Body of pancreas (tissue), 4 donors: Measurements from ENCODE around the gene LRRC27. TPM values are rescaled to one million over a fixed set of nuclear protein-coding genes. Genes with fewer than 3 reads are reported as not detected.

ENCODE experiments used
- ATAC-seq: fragments of 150-250 bp; one replicate; pipeline ENCODE4 v1.9.1; 2016
- DNase-seq, 4 donors: peaks; one replicate each; pipeline ENCODE4 v3.0.0-alpha.2; 2019
- H3K27ac ChIP-seq, 4 donors: fragments of 200-600 bp; sonication (generic); 1 replicate in 3 of 4; 2 replicates in 1 of 4; pipeline versions ENCODE4 v1.5.1 to v1.6.1; 2016 to 2019; ENCODE audit warnings: mild to moderate bottlenecking in 1 of 4, mixed read lengths in 1 of 4, moderate library complexity in 1 of 4
- H3K27me3 ChIP-seq, 2 donors: fragments of 200-600 bp; sonication (generic); one replicate each; pipeline ENCODE4 v1.6.0; 2016; ENCODE audit warnings: mild to moderate bottlenecking in 1 of 2
- H3K36me3 ChIP-seq, 2 donors: fragments of 200-600 bp; sonication (generic); replicated peaks in 1 of 2; 2 replicates each; pipeline ENCODE4 v1.5.1; 2016; ENCODE audit warnings: low read depth in 2 of 2; ENCODE audit not compliant: insufficient read depth in 1 of 2
- H3K4me1 ChIP-seq: fragments of 200-600 bp; sonication (generic); one replicate; pipeline ENCODE4 v1.6.0; 2016
- H3K4me3 ChIP-seq, 2 donors: fragments of 200-600 bp; sonication (generic); 1 replicate in 1 of 2; 2 replicates in 1 of 2; pipeline ENCODE4 v1.5.1; 2016 to 2019
- H3K9me3 ChIP-seq, 3 donors: fragments of 200-600 bp; sonication (generic); 1 replicate in 2 of 3; 2 replicates in 1 of 3; pipeline ENCODE4 v1.5.1; 2016
- CTCF ChIP-seq, 7 experiments: fragments of 450-650 bp in 4 of 7; fragments of 200-600 bp in 3 of 7; sonication (generic) in 3 of 7; IDR thresholded peaks; one replicate each; pipeline ENCODE4 v1.5.1; 2016 to 2019; ENCODE audit warnings: antibody characterized with exemption in 7 of 7
- POLR2A ChIP-seq, 3 donors: fragments of 450-650 bp; IDR thresholded peaks; one replicate each; pipeline ENCODE4 v1.6.1; 2016; ENCODE audit warnings: antibody characterized with exemption in 3 of 3, mild to moderate bottlenecking in 2 of 3
- WGBS, 2 donors: methylation state at CpG; one replicate each; pipeline ENCODE4 v1.1.5; 2017; 5-methylcytosine and 5-hydroxymethylcytosine counted together
- intact Hi-C: fragments of 100-400 bp; cut with DNase I; formaldehyde crosslinking; loops from one replicate; pipeline ENCODE4 v1.15.1; 2023
- total RNA-seq, 2 donors: library from RNA; depleted of rRNA; stranded (reverse); fragments of >200 nt; gene quantifications; one replicate each; pipeline ENCODE4 v1.1.0, GENCODE V29; 2016

Gene LRRC27
- total RNA-seq, 2 donors from 2014 or later = 6.5 to 24.7 TPM

GRCh38 chr10:132406181-132406580 lies 74.2 kb downstream of the LRRC27 start:
- TF ChIP-seq CTCF (IDR thresholded peaks at IDR 0.05) (no peak), POLR2A (IDR thresholded peaks at IDR 0.05) (no peak)
- H3K27ac ChIP-seq = peak overlapping the region; percentile 98 to 99 (median 98)
- no peak overlapping the region for H3K4me3 ChIP-seq
- H3K4me1 ChIP-seq = peaks cover 96% of the 10 kb centered on the region
- intact Hi-C loops = no loop called here
- H3K36me3 ChIP-seq = no peaks in the 10 kb centered on the region
- 73 to 92% methylated on average over 10 to 16 of the region's 17 CpGs for WGBS, 2 donors
- H3K9me3 ChIP-seq = no peaks in the 10 kb centered on the region
- ATAC-seq (no peak), DNase-seq (no peak)
- no peaks in the 10 kb centered on the region for H3K27me3 ChIP-seq

- Histone ChIP-seq H3K36me3 (no peaks in the 10 kb centered on the region), H3K4me3 (no peak overlapping the region), H3K27ac (peak overlapping the region; percentile 98 to 99 (median 98)), H3K27me3 (no peaks in the 10 kb centered on the region), H3K9me3 (no peaks in the 10 kb centered on the region), H3K4me1 (peaks cover 96% of the 10 kb centered on the region)
- intact Hi-C loops = no loop called here
- TF ChIP-seq POLR2A (IDR thresholded peaks at IDR 0.05) = no peak
- TF ChIP-seq CTCF (IDR thresholded peaks at IDR 0.05) = no peak
- no peak for ATAC-seq
- peak in 2 of 4 donors; percentile 16 to 29 for DNase-seq
- WGBS, 2 donors = 38 to 41% methylated on average over 10 to 15 of the region's 16 CpGs
These were observed 74.8 kb downstream of the LRRC27 start for GRCh38 chr10:132406750-132407149.

- Histone ChIP-seq H3K27ac (peak overlapping the region; percentile 98 to 99 (median 98)), H3K9me3 (no peaks in the 10 kb centered on the region), H3K36me3 (no peaks in the 10 kb centered on the region), H3K4me1 (peaks cover 96% of the 10 kb centered on the region), H3K27me3 (no peaks in the 10 kb centered on the region), H3K4me3 (no peak overlapping the region)
- TF ChIP-seq POLR2A (IDR thresholded peaks at IDR 0.05) = no peak
- TF ChIP-seq CTCF (IDR thresholded peaks at IDR 0.05) = no peak
- whole genome bisulfite sequencing, 2 donors = 9 to 67% methylated on average over 1 to 11 of the region's 12 CpGs
- intact Hi-C loops = no loop called here
- ATAC-seq (peak; percentile 70), DNase-seq (peak; percentile 97 to 99 (median 98))
These were observed 75.3 kb downstream of the LRRC27 start for GRCh38 chr10:132407243-132407746.

- Histone ChIP-seq H3K4me1 (peaks cover 96% of the 10 kb centered on the region), H3K27ac (peak overlapping the region; percentile 98 to 99 (median 98)), H3K36me3 (no peaks in the 10 kb centered on the region), H3K9me3 (no peaks in the 10 kb centered on the region), H3K4me3 (no peak overlapping the region), H3K27me3 (no peaks in the 10 kb centered on the region)
- intact Hi-C loops = no loop called here
- peak; percentile 93 to 97 (median 95) for DNase-seq
- peak; percentile 56 to 85 (median 83) for TF ChIP-seq POLR2A (IDR thresholded peaks at IDR 0.05)
- TF ChIP-seq CTCF (IDR thresholded peaks at IDR 0.05) = peak in 1 of 7 experiments; percentile 11
- ATAC-seq = peak; percentile 77
- WGBS, 2 donors = 4% methylated on average over 17 of the region's 17 CpGs; no CpG with 5 or more reads in 1 of the 2 donors
These were observed 75.9 kb downstream of the LRRC27 start for GRCh38 chr10:132407846-132408278.

- Histone ChIP-seq H3K27ac (peak overlapping the region; percentile 98 to 99 (median 98)), H3K27me3 (no peaks in the 10 kb centered on the region), H3K4me3 (no peak overlapping the region), H3K4me1 (peaks cover 96% of the 10 kb centered on the region), H3K9me3 (no peaks in the 10 kb centered on the region), H3K36me3 (no peaks in the 10 kb centered on the region)
- intact Hi-C loops = no loop called here
- TF ChIP-seq POLR2A (IDR thresholded peaks at IDR 0.05) (no peak), CTCF (IDR thresholded peaks at IDR 0.05) (no peak)
- DNase-seq = peak; percentile 48 to 69 (median 56)
- no peak for ATAC-seq
- 2 to 10% methylated on average over 9 to 20 of the region's 20 CpGs for WGBS, 2 donors
These were observed 76.4 kb downstream of the LRRC27 start for GRCh38 chr10:132408367-132408781.
